GM19467 (cell line): ENCODE data around the gene COG7.
"Not testable (repeated sequence)": the region's sequence is repeated elsewhere in the genome, so short reads cannot be mapped to it uniquely, and the experiment has no call there.

Experiments used
- ATAC-seq: cut with Tn5 transposase; IDR thresholded peaks from one replicate; pipeline ENCODE4 v1.9.1; 2021; ENCODE audit warnings: mild to moderate bottlenecking, moderate library complexity; ENCODE audit not compliant: unreplicated experiment

Gene COG7

GRCh38 chr16:23416816-23417215, 36.2 kb downstream of the COG7 start:
- ATAC-seq = no peak

DNA sequence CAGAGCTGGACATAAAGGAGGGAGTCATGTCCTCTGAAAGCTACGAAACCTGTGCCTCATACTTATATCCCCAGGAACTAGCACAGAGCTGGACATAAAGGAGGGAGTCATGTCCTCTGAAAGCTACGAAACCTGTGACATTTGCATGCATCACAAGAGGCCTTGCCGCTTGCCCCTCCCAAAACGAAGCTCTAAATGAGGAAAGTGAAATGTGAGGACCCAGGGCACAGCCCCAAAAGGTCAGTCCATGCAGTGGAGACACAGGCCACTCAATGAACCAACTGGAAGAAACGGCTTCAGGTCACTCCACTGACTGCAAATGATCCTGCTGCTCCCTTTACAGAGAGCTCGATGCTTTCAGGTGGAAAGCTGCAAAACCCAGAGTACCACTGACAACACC, 38.3 kb downstream of the COG7 start:
- ATAC-seq = no peak

GRCh38 chr16:23410176-23410575, 42.8 kb downstream of the COG7 start:
- no peak for ATAC-seq

- ATAC-seq = no peak
Measured at GRCh38 chr16:23409522-23409921, 43.5 kb downstream of the COG7 start.

DNA sequence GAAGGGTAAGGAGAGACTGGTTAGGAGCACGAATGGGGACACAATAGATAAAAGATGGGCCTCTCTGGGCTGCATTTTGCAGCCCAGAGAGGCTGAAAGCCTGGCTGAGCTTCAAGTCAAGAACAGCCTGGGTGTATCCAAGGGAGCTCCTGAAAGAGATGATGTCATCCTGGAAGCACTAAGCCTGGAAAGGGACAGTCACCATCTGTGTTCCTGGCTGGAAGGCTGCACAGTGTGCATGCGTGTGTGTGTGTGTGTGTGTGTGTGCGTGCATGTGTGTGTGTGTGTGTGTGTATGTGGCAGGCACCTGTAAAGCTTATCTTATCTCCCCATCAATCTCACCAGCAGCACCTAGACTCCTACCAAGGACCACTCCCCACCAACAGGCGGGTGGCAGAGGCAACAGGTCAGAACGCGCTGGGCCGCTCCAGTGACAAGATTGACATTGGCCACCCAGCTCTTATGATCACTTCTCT, 44.1 kb downstream of the COG7 start:
- no peak for ATAC-seq

GRCh38 chr16:23408242-23408822, 44.7 kb downstream of the COG7 start:
- ATAC-seq = no peak

GRCh38 chr16:23407436-23408127, 45.4 kb downstream of the COG7 start:
- ATAC-seq = no peak

DNA sequence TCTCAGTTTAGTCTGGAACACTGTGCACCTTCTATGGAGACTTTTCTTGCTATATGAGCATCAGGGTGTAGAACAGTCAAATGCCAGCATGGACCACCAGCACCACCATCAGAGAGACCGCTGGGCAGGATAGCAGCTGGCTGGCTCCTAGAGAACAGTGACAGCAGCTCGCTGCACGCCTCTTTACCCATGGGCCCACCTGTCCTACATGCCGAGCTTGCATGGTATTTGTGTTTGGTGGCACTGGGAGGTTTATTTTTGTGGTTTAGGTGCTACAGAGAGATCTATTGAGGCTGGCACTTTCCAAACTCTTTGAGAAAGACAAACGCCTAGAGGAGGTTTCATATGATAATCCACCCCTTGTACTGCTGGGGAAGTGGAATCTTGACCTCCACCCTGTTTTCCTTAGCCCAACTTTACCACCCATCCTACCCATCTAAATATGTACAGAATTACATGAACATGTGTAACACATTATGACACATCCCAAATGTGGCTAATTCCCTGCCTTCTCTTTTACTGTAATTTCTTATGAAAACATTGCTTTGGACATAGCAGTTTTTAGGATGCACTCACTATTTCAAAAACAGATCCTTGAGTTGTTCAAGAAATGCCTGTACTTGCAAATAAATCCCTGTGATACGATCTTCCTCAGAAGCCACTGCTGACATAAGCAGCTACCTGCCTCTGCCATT, 46.3 kb downstream of the COG7 start:
- ATAC-seq = no peak

- no peak for ATAC-seq
Measured at GRCh38 chr16:23406024-23406423, 47.0 kb downstream of the COG7 start.

DNA sequence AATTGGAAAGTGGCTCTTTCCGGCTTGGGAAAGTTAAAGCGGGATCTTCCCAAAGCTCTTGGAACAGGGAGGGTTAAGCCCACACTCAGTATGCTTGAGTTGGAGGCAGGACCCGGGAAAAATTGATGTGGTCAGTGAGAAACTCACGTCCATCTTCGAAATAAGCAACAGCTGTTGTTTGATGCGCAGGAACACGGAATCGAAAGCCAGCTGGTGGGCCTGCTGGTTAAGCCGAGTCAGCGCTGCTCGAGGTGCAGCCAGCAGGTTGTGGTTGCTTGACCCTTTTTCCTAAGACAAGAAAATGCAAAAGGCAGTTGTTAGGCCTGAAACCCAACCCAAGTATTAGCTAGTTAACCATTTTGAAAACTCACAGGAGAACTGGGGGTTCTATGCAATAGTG, 49.4 kb downstream of the COG7 start:
- no peak for ATAC-seq

DNA sequence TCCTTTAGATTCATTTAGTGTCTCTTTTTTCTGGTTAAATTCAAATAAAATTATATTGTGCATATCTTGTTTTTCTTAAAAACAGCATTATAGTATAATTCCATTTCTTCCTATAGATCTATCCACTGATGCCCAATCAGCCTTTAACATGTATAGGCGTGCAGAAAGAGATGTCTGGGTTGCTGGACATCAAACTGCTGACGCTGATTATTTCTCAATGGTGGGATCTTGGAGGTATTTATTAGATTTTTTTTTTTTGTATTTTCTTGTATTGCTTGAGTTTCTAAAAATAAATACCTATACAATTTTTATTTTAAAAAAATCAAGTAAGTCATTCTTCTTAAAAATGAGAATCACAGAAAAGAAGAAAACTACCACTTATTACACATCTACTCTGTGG, 50.9 kb downstream of the COG7 start:
- ATAC-seq = no peak

- no peak for ATAC-seq
Measured at GRCh38 chr16:23401139-23401538, 51.9 kb downstream of the COG7 start.

DNA sequence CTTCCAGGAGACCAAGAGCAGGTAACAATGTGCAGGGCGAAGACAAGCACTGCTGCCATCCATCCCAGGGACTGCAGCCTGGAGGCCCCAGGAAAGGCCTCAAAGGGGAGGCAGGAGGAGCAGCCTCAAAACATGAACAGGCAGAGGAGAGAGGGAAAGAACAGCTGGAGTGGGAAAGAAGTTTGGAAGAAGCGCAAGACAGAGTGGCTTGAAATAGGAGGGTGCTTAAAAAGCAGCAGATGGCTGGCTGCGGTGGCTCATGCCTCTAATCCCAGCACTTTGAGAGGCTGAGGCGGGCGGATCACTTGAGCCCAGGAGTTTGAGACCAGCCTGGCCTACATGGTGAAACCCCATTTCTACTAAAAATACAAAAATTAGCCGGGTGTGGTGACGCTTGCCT, 52.5 kb downstream of the COG7 start:
- ATAC-seq = not testable (repeated sequence)

- ATAC-seq = no peak
Measured at GRCh38 chr16:23398987-23399805, 53.8 kb downstream of the COG7 start.

GRCh38 chr16:23397464-23397863, 55.5 kb downstream of the COG7 start:
- no peak for ATAC-seq

DNA sequence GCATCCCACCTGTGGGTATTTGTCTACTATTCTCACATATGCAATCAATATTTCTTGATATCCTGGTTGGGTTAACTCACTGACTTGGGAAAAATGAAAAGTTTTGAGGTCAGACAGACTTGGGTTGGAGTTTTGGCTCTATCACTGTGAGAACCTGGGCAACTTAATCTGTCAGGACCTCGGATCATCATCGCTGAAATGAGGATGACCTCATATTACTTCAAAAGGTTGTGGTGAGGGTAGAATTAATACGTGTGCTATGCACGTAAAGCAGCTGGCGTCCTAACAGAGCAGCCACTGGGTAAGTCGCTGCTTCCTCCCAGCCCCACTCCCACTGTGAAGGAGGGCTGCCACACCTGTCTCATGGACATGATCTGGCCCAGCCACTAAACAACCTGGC, 57.3 kb downstream of the COG7 start:
- no peak for ATAC-seq

- ATAC-seq = no peak
Measured at GRCh38 chr16:23394141-23394831, 58.7 kb downstream of the COG7 start.

DNA sequence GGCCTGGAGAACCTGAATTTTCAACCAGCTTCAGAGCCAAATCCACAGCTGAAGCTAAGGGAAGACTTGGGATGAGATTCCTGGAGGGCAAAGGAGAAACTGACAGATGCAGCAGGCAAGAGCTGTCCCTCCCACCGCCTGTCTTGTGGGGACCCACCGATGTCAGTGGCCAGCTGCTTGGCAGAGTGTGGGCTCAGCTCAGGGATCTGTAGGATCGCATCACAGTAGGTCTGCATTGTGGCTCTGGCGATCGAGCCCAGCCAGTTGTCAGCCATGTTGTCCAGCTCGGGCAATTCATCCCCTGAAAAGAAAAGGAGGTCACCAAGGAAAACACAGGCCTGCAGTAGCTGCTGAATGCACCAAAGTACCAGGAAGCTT, 60.8 kb downstream of the COG7 start:
- ATAC-seq = no peak

- ATAC-seq = no peak
Measured at GRCh38 chr16:23391381-23392222, 61.4 kb downstream of the COG7 start.

DNA sequence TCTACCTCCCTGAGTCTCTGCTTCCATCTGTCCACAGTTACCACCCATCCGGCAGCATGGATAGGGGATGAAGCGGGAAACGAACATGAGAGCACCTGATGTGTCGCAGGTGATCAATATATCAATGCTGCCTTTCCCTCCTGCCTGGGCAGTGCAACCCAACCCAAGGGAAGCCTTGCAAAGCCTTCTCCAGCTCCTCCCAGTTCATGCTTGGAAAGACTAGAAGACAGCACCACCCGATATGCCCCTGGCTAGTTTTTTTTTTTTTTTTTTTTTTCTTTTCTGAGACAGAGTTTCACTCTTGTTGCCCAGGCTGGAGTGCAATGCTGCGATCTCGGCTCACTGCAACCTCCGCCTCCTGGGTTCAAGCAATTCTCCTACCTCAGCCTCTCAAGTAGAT, 63.1 kb downstream of the COG7 start:
- not testable (repeated sequence) for ATAC-seq
